Astrocyte (in vitro differentiated cells and primary cell): Measurements from ENCODE around the gene ULBP2.
"Not testable (repeated sequence)": the region's sequence is repeated elsewhere in the genome, so short reads cannot be mapped to it uniquely, and the experiment has no call there.

Source experiments
- EZH2 ChIP-seq: IDR thresholded peaks from 2 replicates; pipeline ENCODE4 v1.6.1; 2012; ENCODE audit warnings: mild to moderate bottlenecking, low read length, inconsistent platforms; ENCODE audit not compliant: insufficient read depth
- TF ChIP-seq, protein P1 (sequence below): IDR thresholded peaks from 2 replicates; pipeline ENCODE4 v1.5.1; 2011; ENCODE audit warnings: low read depth, mild to moderate bottlenecking, inconsistent platforms, low read length, moderate library complexity; ENCODE audit not compliant: insufficient read depth

DNA sequence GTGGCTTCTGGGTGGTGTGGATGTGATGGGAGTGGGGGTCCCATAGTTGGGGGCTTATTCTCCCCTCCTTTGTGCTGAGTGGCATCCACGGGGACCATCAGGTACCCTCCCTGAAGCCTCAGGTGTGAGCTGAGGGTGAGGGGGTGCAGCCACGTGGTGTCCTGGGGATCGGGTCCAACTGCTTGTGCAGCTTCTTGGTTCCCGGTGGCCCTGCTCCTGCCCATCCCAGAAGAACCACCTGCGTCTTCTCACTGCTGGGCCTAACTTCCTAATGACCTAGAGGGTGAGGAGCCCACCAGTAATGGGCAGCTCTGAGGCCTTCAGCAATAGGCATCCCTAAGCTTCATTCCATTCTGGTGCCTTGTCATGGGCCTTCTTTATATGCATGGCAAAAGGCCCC lies 1.5 kb downstream of the ULBP2 start:
- TF ChIP-seq, protein P1, sequence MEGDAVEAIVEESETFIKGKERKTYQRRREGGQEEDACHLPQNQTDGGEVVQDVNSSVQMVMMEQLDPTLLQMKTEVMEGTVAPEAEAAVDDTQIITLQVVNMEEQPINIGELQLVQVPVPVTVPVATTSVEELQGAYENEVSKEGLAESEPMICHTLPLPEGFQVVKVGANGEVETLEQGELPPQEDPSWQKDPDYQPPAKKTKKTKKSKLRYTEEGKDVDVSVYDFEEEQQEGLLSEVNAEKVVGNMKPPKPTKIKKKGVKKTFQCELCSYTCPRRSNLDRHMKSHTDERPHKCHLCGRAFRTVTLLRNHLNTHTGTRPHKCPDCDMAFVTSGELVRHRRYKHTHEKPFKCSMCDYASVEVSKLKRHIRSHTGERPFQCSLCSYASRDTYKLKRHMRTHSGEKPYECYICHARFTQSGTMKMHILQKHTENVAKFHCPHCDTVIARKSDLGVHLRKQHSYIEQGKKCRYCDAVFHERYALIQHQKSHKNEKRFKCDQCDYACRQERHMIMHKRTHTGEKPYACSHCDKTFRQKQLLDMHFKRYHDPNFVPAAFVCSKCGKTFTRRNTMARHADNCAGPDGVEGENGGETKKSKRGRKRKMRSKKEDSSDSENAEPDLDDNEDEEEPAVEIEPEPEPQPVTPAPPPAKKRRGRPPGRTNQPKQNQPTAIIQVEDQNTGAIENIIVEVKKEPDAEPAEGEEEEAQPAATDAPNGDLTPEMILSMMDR, result not testable (repeated sequence)
- not testable (repeated sequence) for TF ChIP-seq EZH2
